PC-9 (cell line): ENCODE measurements around the gene MINPP1.
"Not testable (repeated sequence)": the region's sequence is repeated elsewhere in the genome, so short reads cannot be mapped to it uniquely, and the experiment has no call there.

Experiments
- CTCF ChIP-seq: fragments of 200-600 bp; sonication (generic); conservative IDR thresholded peaks from 2 replicates; pipeline ENCODE4 v1.6.1; 2017; ENCODE audit warnings: mixed run types, antibody characterized with exemption, mild to moderate bottlenecking, moderate library complexity
- EZH2 ChIP-seq: fragments of 200-600 bp; sonication (generic); IDR thresholded peaks from 2 replicates; pipeline ENCODE4 v1.8.0; 2017; ENCODE audit warnings: antibody characterized with exemption, low read depth

DNA sequence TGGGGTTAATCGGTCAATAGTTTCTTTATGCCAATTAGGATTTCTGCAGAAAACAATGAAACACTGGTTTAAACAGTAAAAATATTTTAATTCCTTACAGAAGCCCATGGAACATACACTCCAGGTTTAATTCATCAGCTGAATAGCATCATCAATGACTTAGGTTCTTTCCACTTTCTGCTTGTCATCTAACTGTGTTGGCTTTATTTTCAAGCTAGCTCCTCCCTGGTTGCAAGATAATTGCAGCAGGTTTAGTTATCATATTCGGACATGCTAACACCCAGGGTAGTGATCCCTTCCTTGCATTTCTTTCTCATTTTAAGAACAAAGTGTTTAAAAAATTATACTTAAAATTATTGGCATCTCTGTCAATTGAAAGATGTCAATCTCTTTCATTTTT is 7.3 kb upstream of the MINPP1 start:
- not testable (repeated sequence) for TF ChIP-seq CTCF, EZH2
